Measurements from ENCODE around the gene ACACB. TPM values are rescaled to one million over a fixed set of nuclear protein-coding genes. Genes with fewer than 3 reads are reported as not detected.

ACACB gene
- total and polyA plus RNA-seq, 2 donors (not counting 3 experiments of a cell fraction or from before 2014, with no cell fraction given): 1.3 to 5.7 TPM

DNA sequence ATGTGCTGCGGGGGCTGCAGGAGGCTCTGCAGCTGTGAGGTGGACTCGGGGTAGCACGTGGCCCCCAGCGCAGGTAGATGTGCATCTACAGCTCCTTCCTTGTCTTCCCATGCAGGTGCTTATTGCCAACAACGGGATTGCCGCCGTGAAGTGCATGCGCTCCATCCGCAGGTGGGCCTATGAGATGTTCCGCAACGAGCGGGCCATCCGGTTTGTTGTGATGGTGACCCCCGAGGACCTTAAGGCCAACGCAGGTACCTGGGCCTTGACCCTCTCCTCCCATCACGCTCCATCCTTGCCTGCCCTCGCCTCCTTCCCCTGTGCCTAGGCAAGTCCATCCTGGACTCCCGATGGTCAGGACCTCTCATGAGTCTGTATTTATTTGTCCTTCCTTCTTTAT lies 51.4 kb downstream of the ACACB start:
- ChIA-PET CTCF (no interaction called here), POLR2A (no interaction called here)
- intact Hi-C loops (cut with micrococcal nuclease) (no loop called here), dilution Hi-C loops (cut with MboI; ENCODE audit: extremely low pct_ligation_motif_present, low sequenced_read_pairs) (no loop called here)
- H2AFZ ChIP-seq (ENCODE audit: low read depth, low read length): no peak overlapping the region
- no peak overlapping the region for H3K4me2 ChIP-seq (ENCODE audit: insufficient read depth, low read length)
- FAIRE-seq (no peak), DNase-seq (ENCODE audit: low read depth, low spot score) (no peak)
- H3K4me1 ChIP-seq (ENCODE audit: control insufficient read depth, extremely low read depth, insufficient read depth, low read length): no peaks in the 10 kb centered on the region
- BruUV-seq (replicated peaks): no TSS peak
- no peaks in the 10 kb centered on the region for H3K36me3 ChIP-seq (ENCODE audit: control insufficient read depth in 2 of 2, extremely low read depth in 1 of 2, insufficient read depth in 2 of 2, low read length in 2 of 2)
- H3K27ac ChIP-seq (ENCODE audit: insufficient read depth, low read depth, low read length): no peak overlapping the region
- H3K27me3 ChIP-seq (ENCODE audit: control insufficient read depth in 2 of 2, insufficient read depth in 2 of 2, low read length in 2 of 2): no peaks in the 10 kb centered on the region
- H3K9me1 ChIP-seq (replicated peaks; ENCODE audit: control insufficient read depth, extremely low read depth, insufficient read depth, low read length): no peaks in the 10 kb centered on the region
- no peak overlapping the region for H3K9ac ChIP-seq (replicated peaks; ENCODE audit: extremely low read depth, insufficient read depth, low read length)
- no peaks in the 10 kb centered on the region for H3K9me3 ChIP-seq (replicated peaks; ENCODE audit: control insufficient read depth, insufficient read depth, low read length)
- no peaks in the 10 kb centered on the region for H4K20me1 ChIP-seq (replicated peaks; ENCODE audit: control insufficient read depth, extremely low read depth, insufficient read depth, low read length)
- TF ChIP-seq JUN (IDR thresholded peaks at IDR 0.05; ENCODE audit: borderline replicate concordance, insufficient read depth, insufficient read length, low read depth) (no peak), FOS (IDR thresholded peaks at IDR 0.05; ENCODE audit: borderline replicate concordance, insufficient read depth, low read length) (no peak), MYC (IDR thresholded peaks at IDR 0.05; ENCODE audit: low read depth, low read length) (no peak), POLR2AphosphoS5 (IDR thresholded peaks at IDR 0.05; ENCODE audit: insufficient read depth, low read depth, low read length) (no peak), GATA2 (IDR thresholded peaks at IDR 0.05; ENCODE audit: insufficient read depth, insufficient read length, low read depth, low read length) (no peak), POLR2A (IDR thresholded peaks at IDR 0.05; ENCODE audit: low read depth, low read length) (no peak), EZH2 (IDR thresholded peaks at IDR 0.05; ENCODE audit: borderline replicate concordance, low read depth, low read length, severe bottlenecking) (no peak)
- TF ChIP-seq, protein P1, sequence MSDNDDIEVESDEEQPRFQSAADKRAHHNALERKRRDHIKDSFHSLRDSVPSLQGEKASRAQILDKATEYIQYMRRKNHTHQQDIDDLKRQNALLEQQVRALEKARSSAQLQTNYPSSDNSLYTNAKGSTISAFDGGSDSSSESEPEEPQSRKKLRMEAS (IDR thresholded peaks at IDR 0.05; ENCODE audit: insufficient read depth, insufficient read length): no peak
- TF ChIP-seq, protein P2, sequence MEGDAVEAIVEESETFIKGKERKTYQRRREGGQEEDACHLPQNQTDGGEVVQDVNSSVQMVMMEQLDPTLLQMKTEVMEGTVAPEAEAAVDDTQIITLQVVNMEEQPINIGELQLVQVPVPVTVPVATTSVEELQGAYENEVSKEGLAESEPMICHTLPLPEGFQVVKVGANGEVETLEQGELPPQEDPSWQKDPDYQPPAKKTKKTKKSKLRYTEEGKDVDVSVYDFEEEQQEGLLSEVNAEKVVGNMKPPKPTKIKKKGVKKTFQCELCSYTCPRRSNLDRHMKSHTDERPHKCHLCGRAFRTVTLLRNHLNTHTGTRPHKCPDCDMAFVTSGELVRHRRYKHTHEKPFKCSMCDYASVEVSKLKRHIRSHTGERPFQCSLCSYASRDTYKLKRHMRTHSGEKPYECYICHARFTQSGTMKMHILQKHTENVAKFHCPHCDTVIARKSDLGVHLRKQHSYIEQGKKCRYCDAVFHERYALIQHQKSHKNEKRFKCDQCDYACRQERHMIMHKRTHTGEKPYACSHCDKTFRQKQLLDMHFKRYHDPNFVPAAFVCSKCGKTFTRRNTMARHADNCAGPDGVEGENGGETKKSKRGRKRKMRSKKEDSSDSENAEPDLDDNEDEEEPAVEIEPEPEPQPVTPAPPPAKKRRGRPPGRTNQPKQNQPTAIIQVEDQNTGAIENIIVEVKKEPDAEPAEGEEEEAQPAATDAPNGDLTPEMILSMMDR (IDR thresholded peaks at IDR 0.05; ENCODE audit: extremely low read depth in 1 of 2, insufficient read depth in 1 of 2, low read depth in 1 of 2, low read length in 2 of 2): no peak
- no peaks in the 10 kb centered on the region for H3K79me2 ChIP-seq (ENCODE audit: control insufficient read depth, insufficient read depth, low read length)
- no peak overlapping the region for H3K4me3 ChIP-seq (replicated peaks in 1 of 3; ENCODE audit: insufficient read depth in 1 of 3, low read depth in 1 of 3, low read length in 3 of 3)

All from endothelial cell of umbilical vein (primary cell).